GM11168 (cell line): ENCODE data around the gene BCAS1.
"Not testable (repeated sequence)": the region's sequence is repeated elsewhere in the genome, so short reads cannot be mapped to it uniquely, and the experiment has no call there.

ENCODE experiments used
- in situ Hi-C: fragments of 300-500 bp; cut with MboI; formaldehyde crosslinking; loops from one replicate; pipeline ENCODE4 v1.12.0; 2022; ENCODE audit warnings: low sequenced_read_pairs; ENCODE audit not compliant: unreplicated experiment

BCAS1 gene

DNA sequence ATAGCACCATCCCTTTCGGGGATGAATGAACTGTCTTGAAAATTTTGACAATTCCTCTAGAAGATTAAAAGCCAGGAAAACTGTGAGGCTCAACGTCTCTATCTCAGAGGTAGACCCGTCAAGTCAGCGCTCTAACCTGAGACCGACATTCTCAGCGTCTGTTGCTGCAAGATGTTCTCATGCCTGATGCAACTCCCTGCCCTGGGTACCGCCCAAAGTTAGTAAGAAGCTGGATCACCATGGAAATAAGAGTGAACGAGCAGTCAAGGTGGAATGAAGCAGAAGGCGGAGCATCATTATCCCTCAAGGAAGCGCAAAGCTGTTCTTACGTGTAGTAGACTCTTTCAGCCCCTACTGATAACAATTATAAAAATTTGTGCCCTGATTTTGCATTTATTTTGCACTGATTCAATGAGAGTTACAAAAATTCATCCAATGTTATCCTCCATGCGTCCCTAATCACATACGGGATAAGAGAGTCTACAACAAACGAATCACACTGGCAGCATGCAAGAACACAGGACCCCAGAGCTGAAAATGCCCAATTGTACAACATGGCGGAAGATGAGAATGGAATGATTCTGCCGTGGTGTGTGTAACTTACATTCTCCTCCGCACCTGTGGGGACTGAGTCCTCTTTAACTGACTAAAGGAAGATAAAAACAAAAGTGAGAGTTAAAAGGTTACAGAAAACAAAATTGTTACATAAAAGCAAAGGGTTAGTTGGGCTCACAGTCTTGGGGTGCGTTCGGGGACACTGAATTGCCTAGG, 95.4 kb downstream of the BCAS1 start:
- in situ Hi-C loops: no loop called here

- in situ Hi-C loops: not testable (repeated sequence)
Observed at GRCh38 chr20:53973882-53974281, 96.5 kb downstream of the BCAS1 start.

- in situ Hi-C loops: no loop called here
Observed at GRCh38 chr20:53972179-53972578, 98.2 kb downstream of the BCAS1 start.

DNA sequence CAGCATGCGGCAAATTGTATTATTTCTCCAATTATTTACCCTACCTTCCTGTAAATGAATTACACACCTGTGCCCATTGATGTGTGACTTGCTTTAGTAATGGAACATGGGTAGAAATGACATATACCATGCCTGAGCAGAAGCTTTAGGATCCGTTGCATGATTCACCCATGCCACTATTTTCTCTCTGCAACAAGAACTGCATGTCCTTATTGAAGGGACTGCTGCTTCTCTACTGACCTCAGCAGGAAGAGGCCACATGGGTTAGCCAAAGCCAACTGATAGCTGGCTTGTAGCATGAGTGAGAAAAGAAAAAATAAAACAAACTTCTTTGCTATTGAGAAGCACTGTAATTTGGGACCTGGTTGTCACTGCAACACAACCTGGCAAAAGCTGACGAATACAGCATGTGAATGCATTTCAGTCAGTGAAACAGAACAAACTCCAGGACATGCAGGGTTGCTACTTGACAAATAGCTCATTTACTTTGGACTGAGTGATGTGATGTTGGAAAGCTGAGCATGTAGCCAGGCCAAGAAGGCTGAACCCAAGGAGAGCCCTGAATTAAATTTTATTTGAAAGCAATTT, 99.2 kb downstream of the BCAS1 start:
- in situ Hi-C loops: no loop called here

DNA sequence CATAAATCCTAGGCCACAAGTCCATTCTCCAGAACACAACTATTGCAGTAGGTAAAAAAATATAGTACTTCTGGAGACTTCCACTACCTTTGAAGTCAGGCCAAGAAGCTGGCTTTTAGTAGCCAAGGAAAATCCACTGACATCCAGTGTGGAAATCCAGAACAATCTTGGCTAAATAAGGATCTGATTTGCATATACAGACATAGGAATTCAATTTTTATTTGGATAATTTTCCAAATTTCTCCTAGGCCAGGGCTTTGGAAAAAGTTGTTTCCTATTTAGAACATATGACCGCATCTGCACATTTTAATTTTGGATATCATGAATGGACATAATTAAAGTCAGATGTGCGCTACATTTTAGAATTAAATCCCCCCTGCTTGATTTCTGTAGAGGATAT, 100.2 kb downstream of the BCAS1 start:
- in situ Hi-C loops: no loop called here

DNA sequence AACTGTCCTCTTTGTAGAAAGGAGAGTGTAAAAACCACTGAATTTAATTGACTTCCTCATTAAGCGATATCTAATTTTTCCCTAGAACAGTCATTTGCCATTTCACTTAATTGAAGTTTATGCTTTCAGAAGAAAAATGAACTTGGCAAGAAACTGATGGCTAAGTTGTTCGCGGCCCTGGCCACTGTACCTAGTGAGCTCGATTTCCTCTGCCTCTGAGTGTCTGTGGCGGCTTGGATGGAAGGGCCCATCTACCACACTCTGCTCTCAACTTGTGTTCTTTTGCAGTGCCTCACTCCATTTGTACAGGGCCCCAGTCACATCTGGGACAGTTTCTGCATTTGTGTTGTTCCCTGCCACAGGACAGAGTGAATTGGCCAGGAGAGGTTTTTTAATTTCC, 102.9 kb downstream of the BCAS1 start:
- in situ Hi-C loops: no loop called here

DNA sequence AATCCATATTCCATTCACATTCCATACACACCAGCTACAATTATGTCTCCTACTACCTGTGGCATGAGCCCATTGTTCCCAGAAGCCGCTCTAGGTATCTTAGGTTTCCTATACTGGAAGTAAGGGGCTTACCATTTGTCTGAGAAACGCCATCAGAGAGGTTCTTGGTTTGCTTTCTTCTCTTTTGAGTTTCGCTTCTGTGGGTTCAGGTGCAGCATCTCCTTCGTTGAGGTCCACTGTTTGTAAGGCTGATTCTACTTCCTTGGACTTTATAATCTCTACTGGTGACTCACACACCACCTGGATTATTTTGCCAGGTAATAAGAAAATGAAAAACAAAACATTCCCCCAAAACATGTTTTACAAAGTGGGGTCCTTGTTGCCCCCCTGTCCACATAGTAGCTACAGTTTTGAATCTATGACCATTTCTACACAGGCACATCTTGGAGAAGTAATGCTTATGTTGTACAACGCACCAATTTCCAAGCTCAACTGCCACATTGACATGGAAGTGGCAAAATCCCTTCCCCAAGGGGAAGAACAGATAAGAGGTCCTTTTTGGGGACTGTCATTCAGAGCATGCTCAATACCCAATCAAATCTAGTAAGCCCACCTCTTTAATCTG, 103.5 kb downstream of the BCAS1 start:
- in situ Hi-C loops: no loop called here

GRCh38 chr20:53964501-53965253, 105.7 kb downstream of the BCAS1 start:
- in situ Hi-C loops: no loop called here

- in situ Hi-C loops: no loop called here
Observed at GRCh38 chr20:53964067-53964466, 106.3 kb downstream of the BCAS1 start.

DNA sequence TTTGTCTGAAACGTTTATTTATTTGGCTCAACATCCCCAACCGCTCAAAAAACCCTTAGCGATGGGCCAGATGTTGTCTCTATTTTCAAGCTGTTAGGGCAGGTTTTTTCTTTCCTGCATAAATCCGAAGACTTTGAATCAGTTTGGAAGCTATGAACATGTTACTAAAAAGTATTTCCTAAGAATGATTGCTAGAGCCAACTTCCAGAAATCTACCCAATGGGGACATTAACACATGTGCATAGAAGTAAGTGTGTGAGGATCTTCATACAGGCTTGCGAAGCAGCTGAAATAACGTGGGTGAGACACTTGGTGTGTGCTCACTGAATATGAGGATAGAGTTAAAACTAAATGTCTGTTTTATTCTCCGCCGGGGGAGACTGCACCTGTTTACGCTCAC, 106.8 kb downstream of the BCAS1 start:
- in situ Hi-C loops: no loop called here

DNA sequence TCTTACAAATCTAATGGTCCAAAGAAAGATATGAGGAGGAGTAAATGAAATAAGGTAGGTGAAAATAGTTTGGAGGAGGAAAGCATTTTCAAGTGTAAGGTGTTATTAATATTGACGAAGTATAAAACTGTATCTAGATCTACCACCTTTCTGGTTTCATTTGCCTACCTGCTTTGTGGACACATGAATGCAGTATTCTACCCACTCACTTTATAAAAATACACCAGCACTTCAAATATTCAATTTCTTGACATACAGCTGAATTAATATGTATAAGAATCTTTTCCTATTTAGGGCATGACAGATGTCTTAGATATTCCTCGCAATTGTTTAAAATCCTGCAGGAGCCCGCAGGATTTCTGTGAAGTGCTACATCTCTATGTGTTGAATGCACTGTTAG, 108.0 kb downstream of the BCAS1 start:
- in situ Hi-C loops: no loop called here

GRCh38 chr20:53961527-53961926, 108.9 kb downstream of the BCAS1 start:
- in situ Hi-C loops: no loop called here

- in situ Hi-C loops: no loop called here
Observed at GRCh38 chr20:53960579-53961272, 109.7 kb downstream of the BCAS1 start.

DNA sequence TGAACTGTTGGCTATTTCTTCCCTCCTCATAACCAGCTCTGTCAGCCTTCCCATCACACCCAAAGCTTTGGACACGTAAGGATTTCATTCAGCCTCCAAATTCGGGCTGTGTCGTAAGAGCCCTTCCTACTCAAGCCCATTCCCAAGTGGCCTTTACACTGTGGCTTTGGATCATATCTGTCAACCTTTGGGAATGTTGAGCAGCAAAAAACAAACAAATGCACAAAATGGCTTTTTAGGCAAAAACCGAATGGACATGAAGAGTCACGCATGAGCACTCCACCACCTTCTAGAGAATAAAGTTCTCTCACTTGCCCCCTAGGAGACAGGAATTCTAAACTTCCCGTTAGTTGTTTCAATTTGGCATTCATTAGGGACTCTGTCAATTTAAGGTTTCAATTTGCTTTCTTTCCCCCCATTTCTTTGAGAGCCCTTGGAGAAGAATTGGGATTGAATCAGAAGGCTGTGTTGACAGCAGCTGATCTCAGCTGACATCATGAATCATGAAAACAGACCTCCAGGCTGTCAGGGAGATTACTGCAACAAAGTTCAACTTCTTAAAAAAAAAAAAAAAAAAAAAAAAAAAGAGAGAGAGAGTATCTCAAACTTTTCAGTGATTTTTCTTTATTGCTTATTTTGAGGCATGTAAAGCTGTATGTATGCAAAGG, 110.3 kb downstream of the BCAS1 start:
- in situ Hi-C loops: no loop called here

DNA sequence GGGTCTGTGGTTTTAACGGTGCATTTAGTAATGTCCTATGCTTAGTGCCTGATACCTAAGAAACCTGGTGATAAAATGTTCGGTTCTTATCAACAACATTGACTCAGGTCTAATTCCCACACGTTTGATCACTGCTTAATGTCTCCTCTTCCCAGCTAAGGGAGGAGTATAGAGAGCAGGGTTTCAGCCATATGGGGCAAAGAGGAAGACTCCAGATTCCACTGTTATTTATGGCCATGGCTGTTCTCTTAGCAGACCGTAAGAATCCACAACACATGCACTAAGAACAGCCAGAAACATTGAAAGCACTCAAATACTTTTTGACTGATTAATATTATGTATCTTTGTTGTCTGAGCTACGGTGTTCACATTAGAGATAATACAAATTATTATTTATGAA, 112.1 kb downstream of the BCAS1 start:
- in situ Hi-C loops: no loop called here

- in situ Hi-C loops: no loop called here
Observed at GRCh38 chr20:53957451-53958172, 112.8 kb downstream of the BCAS1 start.

GRCh38 chr20:53956013-53956715, 114.2 kb downstream of the BCAS1 start:
- in situ Hi-C loops: no loop called here
